Stimulated activated CD4-positive, alpha-beta T cell treated with anti-CD3 and anti-CD28 coated beads, Interleukin-2, amount 100 ng/mL, for 24 hours (primary cell): ENCODE data around the gene FAM174C.
A peak's percentile ranks its signal among the peaks of the same experiment; 100 is the strongest.
"Not testable (repeated sequence)": the region's sequence is repeated elsewhere in the genome, so short reads cannot be mapped to it uniquely, and the experiment has no call there.

Source experiments
- DNase-seq, 2 donors: peaks; one replicate each; pipeline ENCODE4 v3.0.0-alpha.2; 2020

Gene FAM174C

DNA sequence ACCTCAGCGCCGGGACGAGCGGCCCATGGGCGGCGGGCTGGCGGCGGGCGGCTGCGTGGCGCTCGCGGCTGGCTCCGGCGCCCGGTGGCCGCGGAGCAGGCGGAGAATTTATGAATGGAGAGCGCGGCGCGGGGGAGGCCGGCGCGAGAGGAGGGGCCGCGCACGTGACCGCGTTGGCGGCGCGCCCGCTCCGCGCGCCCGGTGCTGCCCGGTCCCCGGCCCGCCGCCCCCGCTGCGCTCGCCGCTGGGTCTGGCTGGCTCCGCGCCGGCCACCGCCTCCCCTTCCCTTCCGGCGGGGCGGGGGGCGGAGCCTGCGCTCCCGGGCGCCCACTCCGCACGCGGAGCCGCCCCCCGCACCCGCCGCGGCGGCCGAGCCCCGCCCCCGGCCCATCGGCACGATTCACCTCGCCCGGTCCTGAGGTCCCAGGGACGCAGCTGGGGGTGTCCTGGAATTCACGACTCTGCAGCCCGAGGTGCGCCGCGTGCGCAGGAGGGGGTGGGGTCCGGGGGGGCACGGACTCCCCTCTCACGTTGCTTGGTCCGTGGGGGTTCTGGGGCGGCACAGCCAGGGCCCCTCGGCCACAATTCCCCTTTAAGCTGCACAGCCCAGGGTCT, 37.5 kb upstream of the FAM174C start, which contains the start of gene CBARP:
CBARP (minus strand) TSS at position 252 of the 615 bp plus-strand sequence. CDS start 1,905 bp downstream, outside the sequence.
- DNase-seq = peak in 1 of 2 donors; percentile 53

DNA sequence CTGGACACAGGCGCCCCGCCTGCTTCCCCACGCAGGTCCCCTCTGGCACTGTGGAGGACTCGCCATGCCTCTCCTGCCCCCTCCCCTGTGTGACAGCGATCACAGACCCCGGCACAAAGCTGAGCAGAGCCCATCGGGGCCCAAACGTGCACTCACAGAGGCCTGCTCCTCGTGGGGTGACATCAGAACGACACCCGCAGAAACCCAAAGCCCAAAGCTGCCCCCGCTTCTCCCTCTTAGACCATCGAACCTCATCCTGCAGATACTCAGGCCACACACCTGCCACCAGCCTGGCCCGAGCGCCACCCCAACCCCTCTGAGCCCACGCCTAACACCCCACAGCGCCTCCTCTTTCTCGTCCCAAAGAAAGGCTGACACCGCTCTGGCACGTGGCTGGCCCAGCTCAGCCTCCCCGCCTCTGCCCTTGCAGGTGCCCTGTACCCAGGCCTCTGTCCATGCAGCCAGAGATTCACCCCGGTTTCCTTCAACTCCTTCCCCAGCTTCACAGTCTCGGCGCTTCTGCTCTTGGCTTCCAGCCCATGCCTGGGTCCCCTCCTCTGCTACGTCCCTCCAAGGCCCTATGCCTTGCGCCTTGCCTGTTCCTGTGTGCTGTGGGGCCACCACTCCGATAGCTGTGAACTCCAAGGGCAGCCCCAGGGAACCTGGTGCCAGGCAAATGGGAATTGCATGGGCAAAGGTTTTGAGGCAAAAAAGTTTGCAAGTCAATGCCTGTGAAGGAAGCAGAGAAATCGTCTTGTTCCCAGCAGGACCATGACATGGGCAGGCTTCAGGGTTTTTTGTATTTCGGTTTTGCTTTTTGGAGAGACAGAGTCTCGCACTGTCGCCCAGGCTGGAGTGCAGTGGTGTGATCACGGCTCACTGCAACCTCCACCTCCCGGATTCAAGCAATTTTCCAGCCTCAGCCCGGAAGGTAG, 36.7 kb upstream of the FAM174C start:
- DNase-seq = no peak

GRCh38 chr19:1239420-1239795, 35.9 kb upstream of the FAM174C start:
- DNase-seq = no peak

DNA sequence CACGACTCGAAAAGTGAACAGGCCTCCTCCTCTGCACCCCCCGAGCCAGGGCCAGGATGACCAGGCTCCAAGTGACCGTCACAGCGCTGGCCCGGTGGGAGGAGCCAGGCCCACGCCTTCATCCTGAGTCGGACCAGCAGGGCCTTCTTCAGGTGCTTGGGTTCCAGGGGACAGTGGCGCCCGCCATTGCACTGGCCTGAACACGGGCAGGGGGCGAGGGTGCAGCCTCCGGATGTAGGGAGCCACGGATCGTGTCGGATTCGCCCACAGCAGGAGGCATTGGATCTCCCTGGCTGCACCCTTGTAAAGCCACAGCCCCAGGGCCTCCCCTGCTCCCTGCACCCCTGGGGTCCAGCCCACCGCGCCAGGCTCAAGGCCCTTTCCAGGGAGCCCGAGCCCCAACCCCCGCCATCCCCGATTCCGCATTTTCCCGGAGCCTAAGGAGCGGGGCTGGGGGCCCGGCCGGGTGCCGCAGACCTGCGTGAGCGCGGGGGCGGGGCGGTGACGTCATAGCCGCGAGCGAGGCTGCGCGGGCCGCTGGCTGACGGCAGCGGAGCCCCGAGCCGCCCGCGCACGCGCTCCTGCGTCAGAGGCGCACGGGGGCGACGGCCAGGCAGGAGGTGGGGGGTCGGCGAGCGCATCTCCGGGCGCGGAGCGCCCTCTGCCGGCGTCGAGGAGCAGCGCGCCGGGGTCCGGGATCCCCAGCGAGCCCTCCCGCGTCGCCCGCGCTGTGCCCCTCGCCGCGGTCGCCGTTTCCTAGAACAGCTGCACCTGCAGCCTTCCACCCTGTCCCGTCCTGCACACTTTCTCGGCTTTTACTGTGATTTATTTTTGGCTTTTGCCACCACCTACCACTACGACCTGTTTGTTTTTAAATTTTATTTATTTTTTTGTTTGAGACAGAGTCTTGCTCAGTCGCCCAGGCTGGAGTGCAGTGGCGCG, 35.3 kb upstream of the FAM174C start:
- DNase-seq = peak; percentile 93 to 95

GRCh38 chr19:1240925-1241324, 34.4 kb upstream of the FAM174C start:
- no peak for DNase-seq

DNA sequence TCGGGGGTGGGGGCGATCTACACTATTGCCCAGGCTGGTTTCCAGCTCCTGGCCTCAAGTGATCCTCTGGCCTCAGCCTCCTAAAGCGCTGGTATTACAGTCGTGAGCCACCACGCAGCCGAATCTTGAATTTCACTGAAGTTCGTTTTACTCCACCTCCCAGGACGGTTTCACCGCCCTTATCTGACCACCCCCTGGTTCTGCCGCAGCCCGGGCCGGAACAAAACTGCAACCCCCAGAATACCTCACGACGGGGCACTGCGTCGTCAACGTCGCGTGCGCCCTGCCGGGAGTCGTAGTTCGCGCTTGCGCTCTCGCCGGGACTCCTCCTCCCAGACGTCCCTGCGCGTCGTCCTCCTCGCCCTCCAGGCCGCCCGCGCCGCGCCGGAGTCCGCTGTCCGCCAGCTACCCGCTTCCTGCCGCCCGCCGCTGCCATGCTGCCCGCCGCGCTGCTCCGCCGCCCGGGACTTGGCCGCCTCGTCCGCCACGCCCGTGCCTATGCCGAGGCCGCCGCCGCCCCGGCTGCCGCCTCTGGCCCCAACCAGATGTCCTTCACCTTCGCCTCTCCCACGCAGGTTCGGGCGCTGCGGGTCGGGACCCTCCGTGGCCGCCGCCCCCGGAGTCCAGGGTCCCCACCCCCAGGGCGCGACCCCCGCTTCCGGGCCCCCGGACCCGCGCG, 33.8 kb upstream of the FAM174C start, which contains the start of gene ATP5F1D:
ATP5F1D (plus strand) TSS at position 335 of the 679 bp plus-strand sequence; CDS start at position 435, 100 bp downstream.
- DNase-seq = peak; percentile 92 to 93

DNA sequence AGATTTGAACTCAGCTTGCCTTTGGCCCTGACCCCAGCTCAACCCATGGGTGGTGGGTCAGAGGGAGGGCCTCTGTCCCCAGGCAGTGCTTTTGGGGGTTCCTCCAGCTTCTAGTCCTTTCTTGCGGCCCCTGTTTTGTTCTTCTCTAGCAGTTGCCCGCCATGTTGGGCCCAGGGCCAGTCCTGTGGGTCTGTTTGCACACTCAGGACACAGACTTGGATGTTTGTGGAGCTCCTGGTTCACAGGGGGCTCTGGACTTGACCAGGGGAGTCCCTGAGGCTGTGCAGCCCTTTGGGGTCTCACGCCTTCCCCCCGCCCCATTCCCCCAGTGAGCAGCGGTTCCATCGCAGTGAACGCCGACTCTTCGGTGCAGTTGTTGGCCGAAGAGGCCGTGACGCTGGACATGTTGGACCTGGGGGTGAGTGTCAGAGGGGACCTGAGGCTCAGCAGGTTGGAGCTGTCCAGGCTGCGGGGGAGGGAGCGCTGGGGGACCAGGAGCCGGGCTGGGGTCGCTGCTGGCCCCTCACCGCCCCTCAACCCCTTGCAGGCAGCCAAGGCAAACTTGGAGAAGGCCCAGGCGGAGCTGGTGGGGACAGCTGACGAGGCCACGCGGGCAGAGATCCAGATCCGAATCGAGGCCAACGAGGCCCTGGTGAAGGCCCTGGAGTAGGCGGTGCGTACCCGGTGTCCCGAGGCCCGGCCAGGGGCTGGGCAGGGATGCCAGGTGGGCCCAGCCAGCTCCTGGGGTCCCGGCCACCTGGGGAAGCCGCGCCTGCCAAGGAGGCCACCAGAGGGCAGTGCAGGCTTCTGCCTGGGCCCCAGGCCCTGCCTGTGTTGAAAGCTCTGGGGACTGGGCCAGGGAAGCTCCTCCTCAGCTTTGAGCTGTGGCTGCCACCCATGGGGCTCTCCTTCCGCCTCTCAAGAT, 31.3 kb upstream of the FAM174C start:
- DNase-seq = peak; percentile 86 to 87

GRCh38 chr19:1244693-1245451, 30.5 kb upstream of the FAM174C start:
- DNase-seq = no peak

- no peak for DNase-seq
Observed at GRCh38 chr19:1245494-1246264, 29.7 kb upstream of the FAM174C start.

DNA sequence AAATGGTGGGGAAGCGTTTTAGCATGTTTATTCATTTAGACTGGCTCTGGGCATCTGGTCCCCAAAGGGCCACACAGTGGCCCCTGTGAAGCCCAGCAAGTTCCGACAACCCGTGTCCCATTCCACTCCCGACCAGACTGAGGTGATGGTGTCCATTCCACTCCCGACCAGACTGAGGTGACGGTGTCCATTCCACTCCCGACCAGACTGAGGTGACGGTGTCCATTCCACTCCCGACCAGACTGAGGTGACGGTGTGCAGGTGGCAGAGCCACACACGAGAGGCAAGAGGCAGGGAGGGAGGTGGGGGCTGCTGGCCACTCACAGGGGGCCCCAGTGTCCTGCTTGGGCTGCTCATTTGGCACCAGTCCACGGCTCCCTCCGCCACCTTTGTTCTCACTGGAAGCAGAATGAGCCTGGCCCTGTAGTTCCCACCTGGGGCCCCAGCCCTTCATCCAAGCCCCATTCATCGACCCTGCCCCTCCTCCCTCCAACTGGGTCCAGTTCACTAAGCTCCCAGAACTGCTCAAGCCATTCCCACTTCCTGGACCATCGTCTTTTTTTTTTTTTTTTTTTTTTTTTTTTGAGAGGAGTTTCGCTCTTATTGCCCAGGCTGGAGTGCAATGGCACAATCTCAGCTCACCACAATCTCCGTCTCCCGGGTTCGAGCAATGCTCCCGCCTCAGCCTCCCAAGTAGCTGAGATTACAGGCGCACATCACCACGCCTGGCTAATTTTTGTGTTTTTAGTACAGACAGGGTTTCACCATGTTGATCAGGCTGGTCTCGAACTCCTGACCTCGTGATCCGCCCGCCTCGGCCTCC, 28.9 kb upstream of the FAM174C start:
- DNase-seq = not testable (repeated sequence)

- DNase-seq = no peak
Observed at GRCh38 chr19:1247748-1248138, 27.6 kb upstream of the FAM174C start.

- DNase-seq = peak; percentile 68 to 73
Observed at GRCh38 chr19:1248139-1248785, 27.1 kb upstream of the FAM174C start, which contains the start of gene MIDN. TSS of gene MIDN (plus strand) at chr19:1248583. CDS start at chr19:1250297, 1,714 bp downstream.

DNA sequence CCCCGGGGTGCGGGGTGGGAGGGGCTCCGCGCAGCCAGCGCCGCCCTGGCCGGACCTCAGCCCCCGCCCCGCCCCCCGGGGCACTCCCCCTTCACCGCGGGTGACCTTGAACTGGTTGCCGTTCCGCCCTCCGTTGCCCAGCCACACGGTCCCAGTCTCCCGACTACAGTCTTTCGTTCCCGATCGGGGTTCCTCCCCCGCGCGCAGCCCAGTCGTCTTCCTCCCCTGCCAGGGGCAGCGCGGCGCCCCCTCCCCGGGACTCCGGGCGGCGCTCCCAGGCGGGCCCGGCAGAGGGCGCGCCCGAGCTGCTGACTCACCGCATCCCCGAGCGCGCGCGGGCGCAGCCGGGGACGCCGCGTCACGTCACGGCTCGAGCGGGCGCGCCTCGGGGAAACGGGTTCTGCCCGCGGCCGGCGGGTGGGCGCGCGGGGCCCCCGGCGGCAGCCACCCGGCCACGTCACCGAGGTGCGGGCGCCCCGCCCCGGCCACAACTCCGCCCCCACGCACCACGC, 26.5 kb upstream of the FAM174C start:
- DNase-seq = peak; percentile 76 to 82

DNA sequence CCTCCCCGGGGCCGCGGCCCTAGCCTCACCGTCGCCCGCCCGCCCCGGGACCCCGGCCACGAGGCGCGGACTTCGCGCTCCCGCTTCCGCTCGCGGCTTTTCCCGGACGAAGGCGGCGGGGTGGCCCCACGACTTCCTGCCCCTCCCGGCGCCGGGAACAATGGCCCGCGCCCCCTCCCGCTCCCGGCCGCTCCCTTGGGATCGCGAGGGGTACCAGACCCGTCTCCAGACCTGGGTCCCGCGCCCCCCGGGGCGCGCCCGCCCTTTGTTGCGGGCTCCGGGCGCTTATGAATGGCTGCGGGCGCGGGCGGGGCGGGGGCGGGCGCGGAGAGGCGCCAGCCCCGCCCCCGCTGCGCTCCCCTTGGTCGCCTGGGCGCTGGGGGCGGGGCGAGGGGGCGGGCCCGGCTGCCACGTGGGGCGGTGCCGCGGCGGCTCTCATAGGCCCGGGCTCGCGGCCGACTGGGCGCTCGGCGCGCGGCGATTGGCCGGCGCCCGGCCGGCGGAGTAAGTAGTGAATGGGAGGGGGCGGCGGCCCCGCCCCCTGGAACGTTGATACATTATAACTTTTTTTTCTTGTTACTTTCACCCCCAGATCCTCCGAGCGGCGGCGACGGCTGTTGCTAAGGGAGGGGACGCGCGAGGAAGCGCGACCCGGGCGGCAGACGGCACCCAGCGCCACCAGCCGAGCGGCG, 25.9 kb upstream of the FAM174C start:
- peak; percentile 92 to 93 for DNase-seq

GRCh38 chr19:1249990-1250436, 25.3 kb upstream of the FAM174C start:
- no peak for DNase-seq

DNA sequence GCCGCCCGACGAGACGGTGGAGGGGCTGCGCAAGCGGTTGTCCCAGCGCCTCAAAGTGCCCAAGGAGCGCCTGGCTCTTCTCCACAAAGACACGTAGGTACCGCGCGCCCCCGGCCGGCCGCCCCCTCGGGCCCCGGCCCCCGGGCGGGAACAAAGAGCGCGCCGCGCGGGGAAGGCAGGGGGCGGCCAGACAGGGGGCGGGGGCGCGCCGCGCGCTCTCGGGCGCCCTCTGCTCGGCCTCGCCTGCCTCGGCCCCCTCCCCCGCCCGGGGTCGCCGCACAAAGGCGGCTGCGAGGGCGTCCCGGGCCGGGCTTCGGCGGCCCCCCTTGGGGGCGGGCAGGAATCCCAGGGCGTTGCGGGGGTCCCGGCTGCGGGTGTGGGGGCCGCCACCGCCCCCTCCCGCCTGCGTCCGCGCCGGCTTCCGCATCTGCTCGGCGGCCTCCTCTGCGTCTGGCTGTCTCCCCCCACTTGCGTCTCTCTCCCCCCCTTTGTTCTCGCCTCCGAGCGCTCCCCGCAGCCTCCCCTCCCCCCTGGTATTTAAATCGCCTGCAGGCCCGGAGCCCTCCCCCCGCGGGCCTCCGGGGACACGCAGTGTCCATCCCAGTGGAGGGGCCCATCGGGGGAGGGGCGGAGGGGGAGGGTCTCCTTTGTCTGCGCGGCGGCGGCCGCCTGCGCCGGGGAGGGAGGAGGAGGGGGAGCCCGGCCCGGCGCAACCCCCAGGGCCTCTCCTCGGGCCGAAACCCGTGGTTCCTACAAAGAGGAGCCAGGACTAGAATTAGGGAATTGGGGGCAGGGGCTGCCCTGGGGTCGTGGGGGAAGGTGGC, 24.7 kb upstream of the FAM174C start:
- peak; percentile 46 to 58 for DNase-seq
